GM12878 (cell line): ENCODE results near the gene IL19.

ENCODE experiments used
- CREB1 ChIP-seq: IDR thresholded peaks from 2 replicates; pipeline ENCODE4 v1.6.1; 2012; ENCODE audit warnings: low read depth, mild to moderate bottlenecking, inconsistent platforms
- CTCF ChIP-seq, 3 experiments: IDR thresholded peaks in 2 of 3; conservative IDR thresholded peaks in 1 of 3; 2 replicates each; pipeline ENCODE4 v1.5.1; 2011; ENCODE audit warnings: low read depth in 3 of 3, low read length in 3 of 3, mild to moderate bottlenecking in 3 of 3, control low read depth in 2 of 3, moderate library complexity in 2 of 3, inconsistent platforms in 1 of 3, mixed read lengths in 1 of 3; ENCODE audit not compliant: control insufficient read depth in 2 of 3, insufficient read depth in 1 of 3; ENCODE audit errors: extremely low read depth in 1 of 3
- PBX3 ChIP-seq: IDR thresholded peaks from 2 replicates; pipeline ENCODE4 v1.6.1; 2011; ENCODE audit warnings: mild to moderate bottlenecking, low read depth, low read length, moderate library complexity; ENCODE audit not compliant: insufficient replicate concordance
- POLR2A ChIP-seq: IDR thresholded peaks from 2 replicates; pipeline ENCODE4 v1.6.1; 2011; ENCODE audit warnings: low read depth, mild to moderate bottlenecking, low read length
- SIN3A ChIP-seq: IDR thresholded peaks from 2 replicates; pipeline ENCODE4 v1.6.1; 2012; ENCODE audit warnings: low read depth, low read length, improper control_type of control experiment

GRCh38 chr1:206768472-206769303 is 1.9 kb upstream of the IL19 start:
- no peak for TF ChIP-seq CTCF (IDR thresholded peaks at IDR 0.05 in 2 of 3, conservative IDR thresholded peaks at IDR 0.05 in 1 of 3; ENCODE audit: control insufficient read depth in 2 of 3, extremely low read depth in 1 of 3, insufficient read depth in 1 of 3, low read depth in 3 of 3, low read length in 3 of 3)
- TF ChIP-seq CREB1 = no peak
- TF ChIP-seq POLR2A = no peak
- TF ChIP-seq SIN3A = no peak
- TF ChIP-seq PBX3 = no peak
